Measurements from ENCODE around the gene AIG1.

DNA sequence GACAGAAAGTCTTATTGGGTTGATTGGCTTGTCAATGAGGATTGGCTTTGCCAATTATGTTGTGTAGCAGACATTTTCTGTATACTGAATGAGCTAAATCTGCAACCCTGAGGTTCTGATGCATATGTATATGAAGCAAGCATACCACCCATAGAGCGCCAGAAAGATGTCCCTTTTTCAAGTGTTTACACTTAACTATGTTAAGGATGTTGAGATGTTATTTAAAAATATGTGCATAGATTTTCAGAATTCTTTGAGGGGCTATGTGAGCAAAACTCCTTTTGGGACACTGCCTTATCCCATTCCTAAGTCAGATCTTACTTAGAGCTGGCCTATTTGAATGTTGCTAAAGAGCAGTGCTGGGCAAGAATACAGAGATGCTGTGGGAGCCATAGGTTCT is 1.9 kb downstream of the AIG1 start:
- TF ChIP-seq ZNF644 (CRISPR knock-in tag; IDR thresholded peaks at IDR 0.05; ENCODE audit: low read depth) (no peak), ERF (CRISPR knock-in tag; IDR thresholded peaks at IDR 0.05) (no peak), ZNF777 (CRISPR knock-in tag; IDR thresholded peaks at IDR 0.05) (no peak), ARNT (IDR thresholded peaks at IDR 0.05) (no peak), POLR2A (IDR thresholded peaks at IDR 0.05; ENCODE audit: insufficient read depth in 1 of 2, low read depth in 2 of 2, low read length in 2 of 2) (no peak), POLR2G (IDR thresholded peaks at IDR 0.05; ENCODE audit: low read depth, low read length) (no peak), FOXK1 (CRISPR knock-in tag; IDR thresholded peaks at IDR 0.05; ENCODE audit: borderline replicate concordance, low read depth) (no peak), MIER3 (CRISPR knock-in tag; IDR thresholded peaks at IDR 0.05; ENCODE audit: borderline replicate concordance) (no peak), JUNB (CRISPR knock-in tag; IDR thresholded peaks at IDR 0.05; ENCODE audit: borderline replicate concordance) (no peak)
- TF ChIP-seq, protein P1, sequence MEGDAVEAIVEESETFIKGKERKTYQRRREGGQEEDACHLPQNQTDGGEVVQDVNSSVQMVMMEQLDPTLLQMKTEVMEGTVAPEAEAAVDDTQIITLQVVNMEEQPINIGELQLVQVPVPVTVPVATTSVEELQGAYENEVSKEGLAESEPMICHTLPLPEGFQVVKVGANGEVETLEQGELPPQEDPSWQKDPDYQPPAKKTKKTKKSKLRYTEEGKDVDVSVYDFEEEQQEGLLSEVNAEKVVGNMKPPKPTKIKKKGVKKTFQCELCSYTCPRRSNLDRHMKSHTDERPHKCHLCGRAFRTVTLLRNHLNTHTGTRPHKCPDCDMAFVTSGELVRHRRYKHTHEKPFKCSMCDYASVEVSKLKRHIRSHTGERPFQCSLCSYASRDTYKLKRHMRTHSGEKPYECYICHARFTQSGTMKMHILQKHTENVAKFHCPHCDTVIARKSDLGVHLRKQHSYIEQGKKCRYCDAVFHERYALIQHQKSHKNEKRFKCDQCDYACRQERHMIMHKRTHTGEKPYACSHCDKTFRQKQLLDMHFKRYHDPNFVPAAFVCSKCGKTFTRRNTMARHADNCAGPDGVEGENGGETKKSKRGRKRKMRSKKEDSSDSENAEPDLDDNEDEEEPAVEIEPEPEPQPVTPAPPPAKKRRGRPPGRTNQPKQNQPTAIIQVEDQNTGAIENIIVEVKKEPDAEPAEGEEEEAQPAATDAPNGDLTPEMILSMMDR (CRISPR knock-in tag; IDR thresholded peaks at IDR 0.05) = no peak
- TF ChIP-seq, protein P2, sequence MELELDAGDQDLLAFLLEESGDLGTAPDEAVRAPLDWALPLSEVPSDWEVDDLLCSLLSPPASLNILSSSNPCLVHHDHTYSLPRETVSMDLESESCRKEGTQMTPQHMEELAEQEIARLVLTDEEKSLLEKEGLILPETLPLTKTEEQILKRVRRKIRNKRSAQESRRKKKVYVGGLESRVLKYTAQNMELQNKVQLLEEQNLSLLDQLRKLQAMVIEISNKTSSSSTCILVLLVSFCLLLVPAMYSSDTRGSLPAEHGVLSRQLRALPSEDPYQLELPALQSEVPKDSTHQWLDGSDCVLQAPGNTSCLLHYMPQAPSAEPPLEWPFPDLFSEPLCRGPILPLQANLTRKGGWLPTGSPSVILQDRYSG (CRISPR knock-in tag; IDR thresholded peaks at IDR 0.05) = no peak
- TF ChIP-seq, protein P3, sequence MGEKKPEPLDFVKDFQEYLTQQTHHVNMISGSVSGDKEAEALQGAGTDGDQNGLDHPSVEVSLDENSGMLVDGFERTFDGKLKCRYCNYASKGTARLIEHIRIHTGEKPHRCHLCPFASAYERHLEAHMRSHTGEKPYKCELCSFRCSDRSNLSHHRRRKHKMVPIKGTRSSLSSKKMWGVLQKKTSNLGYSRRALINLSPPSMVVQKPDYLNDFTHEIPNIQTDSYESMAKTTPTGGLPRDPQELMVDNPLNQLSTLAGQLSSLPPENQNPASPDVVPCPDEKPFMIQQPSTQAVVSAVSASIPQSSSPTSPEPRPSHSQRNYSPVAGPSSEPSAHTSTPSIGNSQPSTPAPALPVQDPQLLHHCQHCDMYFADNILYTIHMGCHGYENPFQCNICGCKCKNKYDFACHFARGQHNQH (CRISPR knock-in tag; IDR thresholded peaks at IDR 0.05) = no peak

All from HepG2 (cell line).